H1 (cell line): ENCODE results near the gene SMYD3. TPM values are rescaled to one million over a fixed set of nuclear protein-coding genes. Genes with fewer than 3 reads are reported as not detected.

Experiments used
- CBX8 ChIP-seq: fragments of 300-800, 300-1000 bp; sonication (generic); IDR thresholded peaks from 2 replicates; pipeline ENCODE4 v1.7.1; 2016; ENCODE audit warnings: low read depth, low read length, borderline replicate concordance
- RAD21 ChIP-seq, 2 experiments: IDR thresholded peaks in 1 of 2; conservative IDR thresholded peaks in 1 of 2; 2 replicates each; pipeline ENCODE4 v1.6.1; 2011; ENCODE audit warnings: low read depth in 2 of 2, low read length in 2 of 2, improper control_type of control experiment in 1 of 2, inconsistent platforms in 1 of 2, mild to moderate bottlenecking in 1 of 2, moderate library complexity in 1 of 2
- RBBP5 ChIP-seq: IDR thresholded peaks from 2 replicates; pipeline ENCODE4 v1.7.1; 2012; ENCODE audit warnings: low read depth, mild to moderate bottlenecking, inconsistent platforms, low read length, moderate library complexity, borderline replicate concordance
- SRF ChIP-seq: IDR thresholded peaks from 2 replicates; pipeline ENCODE4 v1.6.1; 2011; ENCODE audit warnings: mild to moderate bottlenecking, low read depth, low read length, moderate library complexity
- polyA plus RNA-seq, 7 experiments: library from polyadenylated mRNA; depleted of rRNA in 3 of 7; stranded (reverse) in 5 of 7; unstranded in 2 of 7; fragments of >200 nt in 5 of 7; fragments of 200-250 nt in 2 of 7; gene quantifications; 1 replicate in 5 of 7; 2 replicates in 1 of 7; 4 replicates in 1 of 7; pipeline versions ENCODE4 v1.2.1 to v1.2.3, GENCODE V29; 2011 to 2013; ENCODE audit warnings: missing spikeins in 2 of 7, mixed read lengths in 2 of 7
- total RNA-seq: library from RNA; stranded (reverse); fragmentation: NEBNext Ultra II Directional; extraction: Animal tissue kit (Norgen Biotek cat#: 25700); gene quantifications from 2 replicates; pipeline ENCODE4 v1.2.1, GENCODE V29; 2021

Gene SMYD3
- total and polyA plus RNA-seq, 2 of the 8 experiments (the other 6 are each of a cell fraction or from before 2014, with no cell fraction given) = 17.3 to 25.4 TPM

GRCh38 chr1:245873068-245873467 lies 634.0 kb downstream of the SMYD3 start (continued):
- no peak for TF ChIP-seq RBBP5
- TF ChIP-seq SRF = no peak
- TF ChIP-seq CBX8 = no peak
- no peak for TF ChIP-seq RAD21 (IDR thresholded peaks at IDR 0.05 in 1 of 2, conservative IDR thresholded peaks at IDR 0.05 in 1 of 2; ENCODE audit: low read depth in 2 of 2, low read length in 2 of 2)
